SK-N-SH treated with all-trans-retinoic acid at 6 μM for 48 hours (cell line): ENCODE data around the gene NOX1.

Experiments
- ATAC-seq: fragments of 200-7000 bp; cut with Tn5 transposase; 3 replicates; pipeline ENCODE4 v1.9.1; 2020; ENCODE audit warnings: mild to moderate bottlenecking, moderate library complexity
- ARNTL ChIP-seq: fragments of 450-650 bp; formaldehyde crosslinking; IDR thresholded peaks from 2 replicates; pipeline ENCODE4 v1.5.0; 2020; ENCODE audit warnings: low read depth, mild to moderate bottlenecking, moderate library complexity, borderline replicate concordance
- BACH2 ChIP-seq: fragments of 250-450 bp; sonication (Bioruptor Pico); IDR thresholded peaks from 2 replicates; pipeline ENCODE4 v1.9.0; 2021; ENCODE audit warnings: mild to moderate bottlenecking, borderline replicate concordance
- CSDC2 ChIP-seq: fragments of 250-450 bp; sonication (Bioruptor Pico); IDR thresholded peaks from 2 replicates; pipeline ENCODE4 v1.5.0; 2020; ENCODE audit warnings: mild to moderate bottlenecking, moderate library complexity
- ESRRG ChIP-seq: fragments of 250-450 bp; sonication (Bioruptor Pico); IDR thresholded peaks from 2 replicates; pipeline ENCODE4 v1.6.1; 2021; ENCODE audit warnings: mild to moderate bottlenecking
- GLIS3 ChIP-seq: fragments of 250-450 bp; sonication (Bioruptor Pico); IDR thresholded peaks from 2 replicates; pipeline ENCODE4 v1.5.0; 2020; ENCODE audit warnings: mild to moderate bottlenecking, moderate library complexity
- PPARA ChIP-seq: fragments of 250-450 bp; sonication (Bioruptor Pico); IDR thresholded peaks from 2 replicates; pipeline ENCODE4 v1.5.0; 2020; ENCODE audit warnings: mild to moderate bottlenecking, borderline replicate concordance
- RARB ChIP-seq: fragments of 250-450 bp; sonication (Bioruptor Pico); IDR thresholded peaks from 2 replicates; pipeline ENCODE4 v1.8.0; 2021; ENCODE audit warnings: mild to moderate bottlenecking, moderate library complexity
- SNAI2 ChIP-seq: fragments of 250-450 bp; sonication (Bioruptor Pico); IDR thresholded peaks from 2 replicates; pipeline ENCODE4 v1.5.0; 2020; ENCODE audit warnings: mild to moderate bottlenecking, moderate library complexity
- TCF4 ChIP-seq: fragments of 250-450 bp; sonication (Bioruptor Pico); IDR thresholded peaks from 2 replicates; pipeline ENCODE4 v1.8.0; 2021; ENCODE audit warnings: mild to moderate bottlenecking, moderate library complexity, borderline replicate concordance
- TOX ChIP-seq: fragments of 250-450 bp; sonication (Bioruptor Pico); IDR thresholded peaks from 2 replicates; pipeline ENCODE4 v1.8.0; 2021; ENCODE audit warnings: mild to moderate bottlenecking, moderate library complexity, borderline replicate concordance
- ZC3H10 ChIP-seq: fragments of 250-450 bp; sonication (Bioruptor Pico); IDR thresholded peaks from 2 replicates; pipeline ENCODE4 v1.5.1; 2021; ENCODE audit warnings: mild to moderate bottlenecking, moderate library complexity
- ZFP3 ChIP-seq: fragments of 250-450 bp; sonication (Bioruptor Pico); IDR thresholded peaks from 2 replicates; pipeline ENCODE4 v1.5.0; 2020; ENCODE audit warnings: mild to moderate bottlenecking, moderate library complexity
- ZFP30 ChIP-seq: fragments of 450-650 bp; formaldehyde crosslinking; IDR thresholded peaks from 2 replicates; pipeline ENCODE4 v1.5.0; 2022; ENCODE audit warnings: mild to moderate bottlenecking, moderate library complexity
- ZNF565 ChIP-seq: fragments of 450-650 bp; formaldehyde crosslinking; conservative IDR thresholded peaks from 2 replicates; pipeline ENCODE4 v1.5.0; 2020; ENCODE audit warnings: low read depth, mild to moderate bottlenecking, moderate library complexity
- TF ChIP-seq, protein P1 (sequence below): fragments of 250-450 bp; sonication (Bioruptor Pico); IDR thresholded peaks from 2 replicates; pipeline ENCODE4 v1.8.0; 2021; ENCODE audit warnings: low read depth, mild to moderate bottlenecking, moderate library complexity, borderline replicate concordance
- TF ChIP-seq, protein P2 (sequence below): fragments of 250-450 bp; sonication (Bioruptor Pico); IDR thresholded peaks from 2 replicates; pipeline ENCODE4 v1.8.0; 2020; ENCODE audit warnings: mild to moderate bottlenecking, moderate library complexity, borderline replicate concordance
- TF ChIP-seq, protein P3 (sequence below): fragments of 250-450 bp; sonication (Bioruptor Pico); IDR thresholded peaks from 2 replicates; pipeline ENCODE4 v1.5.1; 2021; ENCODE audit warnings: mild to moderate bottlenecking, moderate library complexity
- TF ChIP-seq, protein P4 (sequence below): fragments of 250-450 bp; sonication (Bioruptor Pico); IDR thresholded peaks from 2 replicates; pipeline ENCODE4 v1.5.1; 2020; ENCODE audit warnings: low read depth, mild to moderate bottlenecking, moderate library complexity
- TF ChIP-seq, protein P5 (sequence below): fragments of 250-450 bp; sonication (Bioruptor Pico); IDR thresholded peaks from 2 replicates; pipeline ENCODE4 v1.5.0; 2020; ENCODE audit warnings: mild to moderate bottlenecking, moderate library complexity

The NOX1 gene

DNA sequence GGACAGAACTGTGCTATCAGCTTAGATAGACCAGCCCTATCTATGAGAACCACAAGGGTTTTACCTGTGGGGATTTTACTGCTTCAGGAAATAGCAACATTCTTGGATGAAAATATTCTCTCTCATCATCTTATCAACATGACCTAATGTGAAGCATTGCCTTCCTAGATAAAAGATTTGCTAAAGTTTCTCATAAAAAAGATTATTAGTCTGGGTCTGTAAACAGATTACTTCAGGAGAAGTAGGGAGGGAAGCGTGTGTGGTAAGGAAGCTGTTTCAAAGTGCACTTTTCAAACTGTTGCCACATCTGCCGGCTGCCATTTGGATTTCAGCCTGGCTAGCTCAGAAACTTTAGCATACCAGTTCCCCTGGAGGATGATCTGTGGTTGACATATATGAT, at the start of gene NOX1:
TSS of gene NOX1 (minus strand) at position 35 of the 400 bp plus-strand sequence. CDS start 220 bp downstream, outside the sequence.
- TF ChIP-seq ZC3H10 = no peak
- no peak for TF ChIP-seq GLIS3 (CRISPR knock-in tag)
- TF ChIP-seq BACH2 (CRISPR knock-in tag) = no peak
- TF ChIP-seq PPARA (CRISPR knock-in tag) = no peak
- TF ChIP-seq, protein P1, sequence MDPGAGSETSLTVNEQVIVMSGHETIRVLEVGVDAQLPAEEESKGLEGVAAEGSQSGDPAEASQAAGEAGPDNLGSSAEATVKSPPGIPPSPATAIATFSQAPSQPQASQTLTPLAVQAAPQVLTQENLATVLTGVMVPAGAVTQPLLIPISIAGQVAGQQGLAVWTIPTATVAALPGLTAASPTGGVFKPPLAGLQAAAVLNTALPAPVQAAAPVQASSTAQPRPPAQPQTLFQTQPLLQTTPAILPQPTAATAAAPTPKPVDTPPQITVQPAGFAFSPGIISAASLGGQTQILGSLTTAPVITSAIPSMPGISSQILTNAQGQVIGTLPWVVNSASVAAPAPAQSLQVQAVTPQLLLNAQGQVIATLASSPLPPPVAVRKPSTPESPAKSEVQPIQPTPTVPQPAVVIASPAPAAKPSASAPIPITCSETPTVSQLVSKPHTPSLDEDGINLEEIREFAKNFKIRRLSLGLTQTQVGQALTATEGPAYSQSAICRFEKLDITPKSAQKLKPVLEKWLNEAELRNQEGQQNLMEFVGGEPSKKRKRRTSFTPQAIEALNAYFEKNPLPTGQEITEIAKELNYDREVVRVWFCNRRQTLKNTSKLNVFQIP (CRISPR knock-in tag) = no peak
- TF ChIP-seq TCF4 = no peak
- TF ChIP-seq ZFP30 (CRISPR knock-in tag) = no peak
- TF ChIP-seq ARNTL (CRISPR knock-in tag) = no peak
- TF ChIP-seq, protein P2, sequence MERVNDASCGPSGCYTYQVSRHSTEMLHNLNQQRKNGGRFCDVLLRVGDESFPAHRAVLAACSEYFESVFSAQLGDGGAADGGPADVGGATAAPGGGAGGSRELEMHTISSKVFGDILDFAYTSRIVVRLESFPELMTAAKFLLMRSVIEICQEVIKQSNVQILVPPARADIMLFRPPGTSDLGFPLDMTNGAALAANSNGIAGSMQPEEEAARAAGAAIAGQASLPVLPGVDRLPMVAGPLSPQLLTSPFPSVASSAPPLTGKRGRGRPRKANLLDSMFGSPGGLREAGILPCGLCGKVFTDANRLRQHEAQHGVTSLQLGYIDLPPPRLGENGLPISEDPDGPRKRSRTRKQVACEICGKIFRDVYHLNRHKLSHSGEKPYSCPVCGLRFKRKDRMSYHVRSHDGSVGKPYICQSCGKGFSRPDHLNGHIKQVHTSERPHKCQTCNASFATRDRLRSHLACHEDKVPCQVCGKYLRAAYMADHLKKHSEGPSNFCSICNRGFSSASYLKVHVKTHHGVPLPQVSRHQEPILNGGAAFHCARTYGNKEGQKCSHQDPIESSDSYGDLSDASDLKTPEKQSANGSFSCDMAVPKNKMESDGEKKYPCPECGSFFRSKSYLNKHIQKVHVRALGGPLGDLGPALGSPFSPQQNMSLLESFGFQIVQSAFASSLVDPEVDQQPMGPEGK (CRISPR knock-in tag) = no peak
- TF ChIP-seq ZFP3 (CRISPR knock-in tag) = no peak
- no peak for ATAC-seq

DNA sequence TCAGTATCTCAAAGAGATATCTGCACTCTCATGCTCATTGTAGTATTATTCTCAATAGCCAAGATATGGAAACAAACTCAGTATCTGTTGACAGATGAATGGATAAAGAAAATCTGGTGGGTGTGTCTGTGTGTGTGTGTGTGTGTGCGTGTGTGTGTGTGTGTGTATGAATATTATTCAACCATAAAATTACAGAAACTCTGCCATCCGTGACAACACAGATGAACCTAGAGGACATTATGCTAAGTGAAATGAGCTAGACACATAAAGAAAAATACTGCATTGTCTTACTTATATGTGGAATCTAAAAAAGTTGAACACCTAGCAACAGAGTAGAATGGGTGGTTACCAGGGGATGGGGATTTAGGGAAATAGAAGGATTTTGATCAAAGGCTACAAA, 41.4 kb upstream of the NOX1 start:
- no peak for TF ChIP-seq ZFP30 (CRISPR knock-in tag)
- TF ChIP-seq ZNF565 (CRISPR knock-in tag) = no peak
- TF ChIP-seq, all 23 proteins: peak for 0
- ATAC-seq = no peak

DNA sequence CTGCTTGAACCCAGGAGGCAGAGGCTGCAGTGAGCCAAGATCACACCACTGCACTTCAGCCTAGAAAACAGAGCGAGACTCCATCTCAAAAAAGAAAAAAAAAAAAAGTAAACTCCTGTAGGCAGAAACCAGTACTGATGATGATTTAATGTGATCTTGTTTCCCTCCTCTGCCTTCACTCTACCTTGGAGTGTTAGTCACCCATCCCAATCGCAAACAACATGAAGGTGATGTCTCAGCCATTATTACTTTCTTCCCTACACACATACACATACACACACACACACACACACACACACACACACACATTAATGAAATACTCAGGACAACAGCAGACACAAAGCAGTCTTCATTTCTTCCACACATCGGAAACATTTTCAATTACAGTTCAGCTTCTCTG, 39.0 kb upstream of the NOX1 start:
- ATAC-seq = no peak
- TF ChIP-seq ZC3H10 (no peak), ESRRG (CRISPR knock-in tag) (no peak), CSDC2 (no peak), ZFP30 (CRISPR knock-in tag) (no peak), TOX (CRISPR knock-in tag) (no peak), SNAI2 (no peak), TCF4 (no peak), BACH2 (CRISPR knock-in tag) (no peak), RARB (CRISPR knock-in tag) (no peak)
- TF ChIP-seq, protein P2 (CRISPR knock-in tag) = no peak
- TF ChIP-seq, protein P3, sequence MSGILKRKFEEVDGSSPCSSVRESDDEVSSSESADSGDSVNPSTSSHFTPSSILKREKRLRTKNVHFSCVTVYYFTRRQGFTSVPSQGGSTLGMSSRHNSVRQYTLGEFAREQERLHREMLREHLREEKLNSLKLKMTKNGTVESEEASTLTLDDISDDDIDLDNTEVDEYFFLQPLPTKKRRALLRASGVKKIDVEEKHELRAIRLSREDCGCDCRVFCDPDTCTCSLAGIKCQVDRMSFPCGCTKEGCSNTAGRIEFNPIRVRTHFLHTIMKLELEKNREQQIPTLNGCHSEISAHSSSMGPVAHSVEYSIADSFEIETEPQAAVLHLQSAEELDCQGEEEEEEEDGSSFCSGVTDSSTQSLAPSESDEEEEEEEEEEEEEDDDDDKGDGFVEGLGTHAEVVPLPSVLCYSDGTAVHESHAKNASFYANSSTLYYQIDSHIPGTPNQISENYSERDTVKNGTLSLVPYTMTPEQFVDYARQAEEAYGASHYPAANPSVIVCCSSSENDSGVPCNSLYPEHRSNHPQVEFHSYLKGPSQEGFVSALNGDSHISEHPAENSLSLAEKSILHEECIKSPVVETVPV = no peak
- TF ChIP-seq, protein P4, sequence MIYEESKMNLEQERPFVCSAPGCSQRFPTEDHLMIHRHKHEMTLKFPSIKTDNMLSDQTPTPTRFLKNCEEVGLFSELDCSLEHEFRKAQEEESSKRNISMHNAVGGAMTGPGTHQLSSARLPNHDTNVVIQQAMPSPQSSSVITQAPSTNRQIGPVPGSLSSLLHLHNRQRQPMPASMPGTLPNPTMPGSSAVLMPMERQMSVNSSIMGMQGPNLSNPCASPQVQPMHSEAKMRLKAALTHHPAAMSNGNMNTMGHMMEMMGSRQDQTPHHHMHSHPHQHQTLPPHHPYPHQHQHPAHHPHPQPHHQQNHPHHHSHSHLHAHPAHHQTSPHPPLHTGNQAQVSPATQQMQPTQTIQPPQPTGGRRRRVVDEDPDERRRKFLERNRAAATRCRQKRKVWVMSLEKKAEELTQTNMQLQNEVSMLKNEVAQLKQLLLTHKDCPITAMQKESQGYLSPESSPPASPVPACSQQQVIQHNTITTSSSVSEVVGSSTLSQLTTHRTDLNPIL (CRISPR knock-in tag) = no peak

DNA sequence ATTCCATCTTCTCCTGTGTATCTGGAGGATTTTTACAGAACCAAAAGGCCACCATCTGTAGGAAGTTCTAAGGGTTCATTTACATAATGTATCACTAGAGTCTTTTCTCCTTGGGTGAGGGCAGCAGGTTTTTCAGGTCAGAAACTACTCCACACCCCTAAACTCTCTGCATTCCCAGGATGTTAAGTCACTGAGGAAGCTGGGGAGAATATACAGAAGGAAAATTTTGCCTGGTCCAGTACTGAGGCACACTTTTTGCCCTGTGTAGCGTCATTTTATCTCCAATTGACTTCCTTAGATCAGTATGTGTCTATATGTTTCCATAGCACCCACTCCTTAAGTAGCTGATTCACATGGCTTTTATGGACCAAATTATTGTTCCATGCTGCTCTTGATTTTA, 37.6 kb upstream of the NOX1 start:
- ATAC-seq = no peak
- TF ChIP-seq GLIS3 (CRISPR knock-in tag) = no peak
- TF ChIP-seq ZC3H10 = no peak
- TF ChIP-seq, protein P5, sequence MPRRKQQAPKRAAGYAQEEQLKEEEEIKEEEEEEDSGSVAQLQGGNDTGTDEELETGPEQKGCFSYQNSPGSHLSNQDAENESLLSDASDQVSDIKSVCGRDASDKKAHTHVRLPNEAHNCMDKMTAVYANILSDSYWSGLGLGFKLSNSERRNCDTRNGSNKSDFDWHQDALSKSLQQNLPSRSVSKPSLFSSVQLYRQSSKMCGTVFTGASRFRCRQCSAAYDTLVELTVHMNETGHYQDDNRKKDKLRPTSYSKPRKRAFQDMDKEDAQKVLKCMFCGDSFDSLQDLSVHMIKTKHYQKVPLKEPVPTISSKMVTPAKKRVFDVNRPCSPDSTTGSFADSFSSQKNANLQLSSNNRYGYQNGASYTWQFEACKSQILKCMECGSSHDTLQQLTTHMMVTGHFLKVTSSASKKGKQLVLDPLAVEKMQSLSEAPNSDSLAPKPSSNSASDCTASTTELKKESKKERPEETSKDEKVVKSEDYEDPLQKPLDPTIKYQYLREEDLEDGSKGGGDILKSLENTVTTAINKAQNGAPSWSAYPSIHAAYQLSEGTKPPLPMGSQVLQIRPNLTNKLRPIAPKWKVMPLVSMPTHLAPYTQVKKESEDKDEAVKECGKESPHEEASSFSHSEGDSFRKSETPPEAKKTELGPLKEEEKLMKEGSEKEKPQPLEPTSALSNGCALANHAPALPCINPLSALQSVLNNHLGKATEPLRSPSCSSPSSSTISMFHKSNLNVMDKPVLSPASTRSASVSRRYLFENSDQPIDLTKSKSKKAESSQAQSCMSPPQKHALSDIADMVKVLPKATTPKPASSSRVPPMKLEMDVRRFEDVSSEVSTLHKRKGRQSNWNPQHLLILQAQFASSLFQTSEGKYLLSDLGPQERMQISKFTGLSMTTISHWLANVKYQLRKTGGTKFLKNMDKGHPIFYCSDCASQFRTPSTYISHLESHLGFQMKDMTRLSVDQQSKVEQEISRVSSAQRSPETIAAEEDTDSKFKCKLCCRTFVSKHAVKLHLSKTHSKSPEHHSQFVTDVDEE (CRISPR knock-in tag) = no peak
- TF ChIP-seq, protein P1 (CRISPR knock-in tag) = no peak
- TF ChIP-seq ARNTL (CRISPR knock-in tag) = no peak
- TF ChIP-seq, protein P2 (CRISPR knock-in tag) = no peak
- TF ChIP-seq, protein P4 (CRISPR knock-in tag) = no peak
- TF ChIP-seq CSDC2 = no peak
